Brain pericyte (primary cell): Measurements from ENCODE around the gene PLCH2.

Source experiments
- DNase-seq: peaks from one replicate; pipeline ENCODE4 v3.0.0-alpha.2; 2012; ENCODE audit warnings: low read depth, low spot score

The PLCH2 gene

DNA sequence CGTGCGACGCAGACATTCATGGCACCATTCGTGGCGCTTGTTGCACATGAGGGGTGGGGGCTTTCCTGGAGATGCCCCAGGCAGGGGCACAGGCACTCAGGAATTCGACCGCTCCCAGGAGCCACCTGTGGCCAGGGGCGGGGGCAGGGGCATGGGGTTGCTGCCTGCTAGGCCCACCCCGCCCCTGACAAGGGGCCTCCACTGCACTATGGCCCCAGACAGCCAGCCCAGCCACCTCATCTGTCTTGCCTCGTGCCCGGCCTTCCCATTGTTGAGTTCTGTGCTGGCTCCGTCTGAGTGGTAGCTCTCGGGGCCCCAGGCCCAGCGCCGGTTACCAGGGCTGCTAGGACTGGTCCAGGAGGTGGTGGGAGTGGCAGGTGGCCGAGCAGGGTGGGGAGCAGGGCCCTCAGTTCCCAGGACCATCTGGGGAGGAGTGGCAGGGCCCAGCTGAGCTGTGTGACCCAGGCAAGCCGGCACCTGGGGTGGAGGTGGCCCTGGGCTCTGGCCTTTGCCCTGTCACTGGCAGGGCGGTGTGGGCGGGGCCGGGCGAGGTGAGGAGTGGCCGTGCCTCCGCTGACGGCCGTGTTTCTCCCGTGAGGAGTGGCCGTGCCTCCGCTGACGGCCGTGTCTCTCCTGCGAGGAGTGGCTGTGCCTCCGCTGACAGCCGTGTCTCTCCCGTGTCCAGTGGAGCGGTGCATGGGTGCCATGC is 1.9 kb downstream of the PLCH2 start:
- no peak for DNase-seq

- DNase-seq: no peak
Observed at GRCh38 chr1:2479186-2479585, 3.1 kb downstream of the PLCH2 start.

- no peak for DNase-seq
Observed at GRCh38 chr1:2479618-2480017, 3.5 kb downstream of the PLCH2 start.

DNA sequence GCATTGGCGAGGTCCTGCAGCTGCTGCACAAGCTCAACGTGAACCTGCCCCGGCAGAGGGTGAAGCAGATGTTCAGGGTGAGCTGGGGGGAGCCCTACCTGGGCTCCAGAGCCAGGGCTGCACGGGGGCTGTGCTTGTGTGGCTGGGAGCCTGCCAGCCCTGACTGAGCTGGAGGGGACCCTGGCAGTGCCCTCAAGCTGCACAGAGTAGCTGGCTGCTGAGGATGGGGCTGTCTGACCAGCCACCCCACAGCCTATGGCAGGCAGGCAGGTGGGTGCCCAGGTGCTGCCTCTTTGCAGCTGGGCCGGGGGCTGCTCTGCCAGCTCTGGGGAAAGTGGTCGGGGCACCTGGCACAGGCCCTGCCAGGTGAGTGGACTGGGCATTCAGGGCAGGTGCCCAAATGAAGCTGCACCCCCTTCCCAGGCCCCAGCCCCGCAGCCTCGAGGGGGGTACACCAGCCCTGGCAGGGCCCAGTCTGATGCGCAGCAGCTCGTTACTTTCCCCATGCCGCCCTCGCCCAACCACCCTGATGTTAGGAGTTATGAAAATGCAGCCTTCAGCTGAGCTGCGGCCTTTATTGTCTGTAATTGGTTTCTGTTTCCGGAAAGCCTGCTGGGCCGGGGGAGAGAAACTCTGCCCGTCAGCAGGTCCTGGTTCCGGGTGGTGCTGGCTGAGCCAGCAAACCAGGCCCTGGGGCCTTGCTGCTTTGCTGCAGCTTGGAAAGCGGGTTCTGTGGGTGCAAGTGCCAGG is 4.3 kb downstream of the PLCH2 start:
- no peak for DNase-seq

DNA sequence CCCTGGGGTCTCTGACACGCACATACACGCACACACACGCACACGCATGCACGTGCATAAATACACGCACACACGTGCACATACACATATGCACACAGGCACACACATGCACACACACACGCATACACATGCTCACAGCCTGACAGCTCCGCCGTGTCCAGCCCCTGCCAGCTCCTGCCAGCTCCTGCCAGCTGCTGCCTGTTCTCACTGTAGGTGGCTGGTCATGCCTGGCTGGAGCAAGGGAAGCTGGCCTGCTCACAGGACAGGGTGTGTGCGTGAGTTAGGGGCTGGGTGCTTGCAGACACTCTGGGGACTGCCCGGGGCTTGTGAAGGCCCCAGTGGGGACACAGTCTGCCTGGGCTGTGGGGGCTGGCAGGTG is 4.9 kb downstream of the PLCH2 start:
- DNase-seq: no peak

DNA sequence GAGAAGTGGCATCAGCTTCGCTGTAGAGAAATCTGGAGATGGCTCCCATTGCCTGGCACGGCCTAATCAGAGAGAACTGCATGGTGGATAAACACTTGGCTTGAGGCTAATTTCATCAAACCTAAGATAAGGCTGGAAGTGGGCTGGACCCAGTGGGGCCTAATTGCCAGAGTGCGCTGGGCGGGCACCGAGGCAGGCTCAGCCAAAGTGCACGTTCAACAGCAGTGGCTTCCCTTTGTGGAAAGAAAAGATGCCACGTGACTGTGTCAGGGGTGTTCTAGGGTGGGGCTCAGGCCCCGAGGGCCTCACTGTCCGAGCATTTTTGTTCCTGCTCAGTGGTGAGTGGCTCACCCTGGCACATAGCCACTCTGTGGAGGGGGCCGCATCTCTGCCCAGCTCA is 5.8 kb downstream of the PLCH2 start:
- DNase-seq: no peak

DNA sequence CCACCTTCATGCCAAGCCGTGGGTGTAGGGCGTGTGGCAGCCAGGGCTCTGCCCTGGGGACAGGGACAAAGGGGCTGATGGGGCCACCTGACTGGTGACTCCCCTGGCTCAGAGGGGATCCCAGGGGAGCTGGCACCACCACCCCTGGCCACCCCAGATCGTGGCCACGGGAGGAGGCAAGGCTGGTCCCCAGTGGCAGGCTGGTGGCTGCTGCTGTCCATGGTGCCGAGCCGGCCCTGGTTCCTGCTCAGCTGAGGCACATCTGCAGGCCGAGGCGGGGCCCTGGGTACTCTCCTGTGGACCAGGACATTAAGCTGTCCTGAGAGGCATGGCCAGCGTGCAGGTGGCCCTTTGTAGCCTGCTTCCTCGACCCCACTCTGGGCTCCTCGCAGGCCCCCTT is 6.5 kb downstream of the PLCH2 start:
- no peak for DNase-seq

DNA sequence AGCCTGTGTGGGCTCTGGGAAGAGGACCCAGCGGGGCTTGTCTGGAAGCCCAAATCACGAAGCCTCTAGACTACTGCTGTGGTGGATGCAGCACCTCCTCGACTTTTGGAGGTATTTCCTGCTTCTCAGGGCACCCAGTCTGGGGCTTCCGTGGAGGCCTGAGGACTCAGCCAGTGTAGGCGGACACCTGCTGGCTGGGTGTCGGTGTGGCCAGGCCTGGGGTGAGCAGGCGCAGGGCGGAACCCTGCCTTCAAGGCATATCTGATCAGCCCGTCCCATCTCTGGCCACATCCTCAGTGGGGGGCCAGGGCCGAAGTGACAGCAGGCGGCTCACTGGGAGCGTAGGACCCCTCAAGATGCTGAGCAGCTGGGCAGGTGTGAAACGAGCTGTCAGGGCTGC is 6.9 kb downstream of the PLCH2 start:
- DNase-seq: no peak

DNA sequence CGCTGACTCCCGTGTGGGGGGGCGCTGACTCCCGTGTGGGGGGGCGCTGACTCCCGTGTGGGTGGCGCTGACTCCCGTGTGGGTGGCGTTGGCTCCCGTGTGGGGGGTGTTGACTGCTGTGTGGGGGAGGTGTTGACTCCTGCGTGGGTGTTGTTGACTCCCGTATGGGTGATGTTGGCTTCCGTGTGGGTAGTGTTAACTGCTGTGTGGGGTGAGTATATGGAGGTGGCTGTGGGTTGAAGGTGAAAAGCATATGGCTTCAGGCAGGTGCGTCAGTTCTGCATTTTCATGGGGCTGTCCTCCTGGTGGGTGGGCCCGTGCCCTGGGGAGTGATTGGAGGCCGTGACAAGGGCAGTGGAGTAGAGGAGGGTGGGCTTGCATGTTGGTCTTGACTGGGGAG is 7.9 kb downstream of the PLCH2 start:
- DNase-seq: no peak

- DNase-seq: no peak
Observed at GRCh38 chr1:2486041-2486440, 10.0 kb downstream of the PLCH2 start.

GRCh38 chr1:2486558-2486957 is 10.5 kb downstream of the PLCH2 start:
- no peak for DNase-seq

DNA sequence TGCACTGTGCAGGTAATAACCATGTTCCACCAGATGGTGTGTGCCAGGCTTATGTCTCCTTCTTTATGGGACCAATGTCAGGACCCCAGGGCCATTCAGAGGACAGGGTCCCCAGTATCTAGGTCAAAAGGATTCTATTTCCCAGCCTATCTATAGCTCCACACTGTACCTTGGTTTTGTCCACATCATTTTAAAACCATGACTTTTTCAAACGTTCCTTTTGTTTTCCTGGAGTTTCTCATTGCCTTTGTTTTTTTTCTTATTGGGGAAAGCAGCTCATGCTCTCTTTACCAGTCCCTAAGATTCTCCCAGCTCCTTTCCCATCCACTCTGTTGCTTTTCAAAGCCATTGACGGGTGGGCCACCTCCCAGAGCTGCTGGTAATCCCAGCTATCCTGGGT is 12.6 kb downstream of the PLCH2 start:
- no peak for DNase-seq

DNA sequence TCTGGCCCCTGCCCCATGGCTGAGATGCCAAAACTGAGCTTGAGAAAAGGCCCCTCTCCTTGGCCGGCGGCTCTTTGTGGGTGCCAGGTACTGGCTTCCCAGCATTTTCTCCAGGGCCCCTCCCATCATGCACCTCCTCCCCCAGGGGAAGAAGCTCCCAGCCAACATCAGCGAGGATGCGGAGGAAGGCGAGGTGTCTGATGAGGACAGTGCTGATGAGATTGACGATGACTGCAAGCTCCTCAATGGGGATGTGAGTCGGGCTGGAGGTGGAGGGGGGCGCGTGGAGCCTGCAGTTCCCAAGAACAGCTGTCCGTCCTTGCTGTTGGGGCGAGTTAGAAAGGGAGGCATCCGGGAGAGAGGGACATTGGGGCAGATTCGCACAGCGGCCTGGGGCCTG is 13.5 kb downstream of the PLCH2 start:
- DNase-seq: no peak

- DNase-seq: no peak
Observed at GRCh38 chr1:2492091-2492490, 16.0 kb downstream of the PLCH2 start.

DNA sequence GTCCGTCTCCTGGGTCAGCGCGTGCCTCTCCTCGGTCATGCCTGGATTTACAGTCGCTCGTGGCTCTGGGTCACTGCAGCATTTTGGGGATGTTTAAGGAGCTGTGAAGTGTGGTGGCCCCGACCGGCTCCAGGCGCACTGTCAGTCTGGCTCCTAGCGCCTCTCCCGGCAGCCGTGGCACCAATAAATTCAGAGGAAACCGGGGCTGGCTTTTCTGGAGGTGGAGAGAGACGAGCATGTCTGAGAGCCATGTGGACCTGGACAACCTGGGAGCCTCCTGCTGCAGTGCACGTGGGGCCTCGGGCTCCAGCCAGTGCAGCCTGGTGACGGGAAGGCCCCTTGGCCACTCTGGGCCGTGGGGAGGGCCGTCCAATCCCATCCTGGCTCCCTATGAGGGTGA is 17.1 kb downstream of the PLCH2 start:
- DNase-seq: no peak

DNA sequence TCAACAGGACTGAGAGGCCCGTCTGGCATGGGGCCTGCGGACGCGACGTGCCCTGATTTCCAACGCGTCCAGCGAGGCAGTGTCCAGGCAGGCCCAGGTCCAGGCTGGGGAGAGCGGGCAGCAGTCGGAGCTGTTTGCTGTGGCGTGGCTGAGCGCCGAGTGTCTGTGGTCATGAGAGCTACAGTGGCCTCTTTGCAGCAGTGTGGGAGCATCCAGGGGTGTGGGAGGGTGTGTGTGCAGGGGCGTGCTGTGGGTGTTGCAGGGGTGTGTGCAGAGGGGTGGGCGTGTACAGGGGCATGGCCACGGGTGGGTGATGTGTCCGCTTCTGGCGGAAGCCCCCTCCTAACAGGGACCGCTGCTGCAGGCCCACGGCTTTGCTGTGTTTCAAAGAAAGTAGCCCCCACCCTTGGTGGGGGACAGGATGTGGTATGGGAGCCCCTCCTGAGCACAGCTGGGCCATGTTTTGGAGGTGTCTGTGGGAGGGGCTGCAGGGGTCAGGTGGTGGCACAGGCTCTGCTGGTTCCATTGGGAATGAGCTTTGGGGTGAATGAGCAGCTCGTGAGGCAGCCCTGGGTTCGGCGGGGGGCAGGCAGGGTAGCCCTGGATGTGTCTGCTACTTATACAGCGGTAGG is 17.7 kb downstream of the PLCH2 start:
- DNase-seq: no peak

- no peak for DNase-seq
Observed at GRCh38 chr1:2494323-2494693, 18.2 kb downstream of the PLCH2 start.

DNA sequence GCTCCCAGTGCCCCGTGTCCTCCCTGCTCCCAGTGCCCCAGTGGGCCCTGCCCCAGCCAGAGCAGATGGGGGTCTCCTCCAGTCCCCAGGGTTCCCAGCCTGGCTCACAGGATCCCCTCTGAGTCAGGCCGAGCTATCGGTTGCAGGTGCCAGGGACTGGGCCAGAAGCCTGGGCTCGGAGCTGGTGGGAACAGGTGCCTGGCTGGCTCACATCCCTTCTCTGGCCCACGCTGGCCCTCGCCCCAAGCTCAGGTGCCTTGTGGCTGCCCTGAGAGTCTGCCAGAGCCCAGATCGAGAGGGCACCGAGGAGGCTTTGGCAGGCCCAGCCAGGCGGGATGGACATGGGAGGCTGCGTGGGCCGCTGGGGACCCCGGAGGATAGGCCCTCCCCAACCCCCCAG is 18.9 kb downstream of the PLCH2 start:
- DNase-seq: no peak

GRCh38 chr1:2495546-2495945 is 19.5 kb downstream of the PLCH2 start:
- no peak for DNase-seq

DNA sequence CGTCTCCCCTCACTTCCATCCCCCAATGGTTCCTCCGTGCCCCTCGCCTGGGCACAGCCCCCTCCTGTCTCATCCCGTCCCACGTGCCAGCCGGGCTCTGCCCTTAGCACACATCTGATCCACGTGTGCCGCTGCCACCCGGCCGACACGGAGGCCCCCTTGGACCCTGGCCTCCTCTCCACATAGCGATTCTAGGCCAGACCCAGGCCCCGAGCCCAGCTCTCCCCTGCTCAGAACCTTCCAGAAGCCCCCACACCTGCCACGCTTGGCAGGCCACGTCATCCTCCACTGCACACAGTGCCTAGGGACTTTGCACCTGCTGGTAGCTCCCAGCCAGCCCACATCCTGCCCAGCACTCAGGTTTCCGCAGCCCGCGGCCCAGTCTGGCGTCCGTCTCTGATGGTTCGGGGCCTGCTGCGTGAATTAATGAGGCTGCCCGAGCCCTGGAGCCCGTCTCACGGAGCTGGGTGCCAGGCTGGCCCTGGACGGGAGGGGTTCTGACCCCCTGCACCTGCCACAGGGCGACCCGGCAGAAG is 20.1 kb downstream of the PLCH2 start:
- no peak for DNase-seq

GRCh38 chr1:2496746-2497145 is 20.7 kb downstream of the PLCH2 start:
- no peak for DNase-seq

DNA sequence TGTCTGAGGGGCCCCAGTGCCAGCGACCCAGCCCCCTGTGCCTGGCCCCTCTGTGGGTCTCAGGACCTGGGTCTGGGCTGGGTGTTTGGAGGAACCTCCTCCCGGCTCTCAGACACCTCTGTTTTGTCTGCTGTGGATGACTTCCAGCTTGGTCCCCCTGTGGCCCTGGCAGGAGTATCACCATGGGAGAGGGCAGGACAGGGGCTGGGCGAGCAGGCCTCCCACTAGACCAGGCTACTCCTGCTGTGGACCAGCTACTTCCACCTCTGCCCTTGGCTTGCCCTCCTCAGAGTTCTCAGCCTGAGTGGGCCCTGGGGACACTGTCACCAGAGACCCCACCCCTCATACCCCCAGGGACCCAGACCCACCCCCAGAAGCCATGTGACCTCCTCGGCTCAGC is 21.8 kb downstream of the PLCH2 start:
- DNase-seq: no peak

DNA sequence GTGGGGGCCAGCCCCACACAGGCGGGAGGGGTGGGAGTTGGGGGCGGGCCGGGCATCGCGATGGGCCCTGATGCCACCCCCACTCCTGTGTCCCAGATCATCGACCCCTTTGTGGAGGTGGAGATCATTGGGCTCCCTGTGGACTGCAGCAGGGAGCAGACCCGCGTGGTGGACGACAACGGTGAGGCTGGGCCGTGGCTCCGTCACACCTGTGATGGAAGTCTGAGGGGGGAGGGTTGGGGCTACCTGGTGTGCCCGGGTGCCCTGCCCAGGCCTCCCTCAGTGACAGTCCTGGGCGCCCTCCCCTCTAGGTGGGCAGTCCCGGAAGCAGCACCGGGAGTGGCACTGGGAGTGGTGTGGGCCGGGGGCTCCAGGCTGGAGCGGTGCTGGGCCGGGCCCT is 22.6 kb downstream of the PLCH2 start:
- no peak for DNase-seq
